Inflammatory macrophage treated with lipopolysaccharide for 1 hour (primary cell): ENCODE data around the gene CADPS2.

ENCODE experiments used
- DNase-seq, 2 donors: peaks; one replicate each; pipeline ENCODE4 v3.0.0-alpha.2; 2020 to 2022

Gene CADPS2

DNA sequence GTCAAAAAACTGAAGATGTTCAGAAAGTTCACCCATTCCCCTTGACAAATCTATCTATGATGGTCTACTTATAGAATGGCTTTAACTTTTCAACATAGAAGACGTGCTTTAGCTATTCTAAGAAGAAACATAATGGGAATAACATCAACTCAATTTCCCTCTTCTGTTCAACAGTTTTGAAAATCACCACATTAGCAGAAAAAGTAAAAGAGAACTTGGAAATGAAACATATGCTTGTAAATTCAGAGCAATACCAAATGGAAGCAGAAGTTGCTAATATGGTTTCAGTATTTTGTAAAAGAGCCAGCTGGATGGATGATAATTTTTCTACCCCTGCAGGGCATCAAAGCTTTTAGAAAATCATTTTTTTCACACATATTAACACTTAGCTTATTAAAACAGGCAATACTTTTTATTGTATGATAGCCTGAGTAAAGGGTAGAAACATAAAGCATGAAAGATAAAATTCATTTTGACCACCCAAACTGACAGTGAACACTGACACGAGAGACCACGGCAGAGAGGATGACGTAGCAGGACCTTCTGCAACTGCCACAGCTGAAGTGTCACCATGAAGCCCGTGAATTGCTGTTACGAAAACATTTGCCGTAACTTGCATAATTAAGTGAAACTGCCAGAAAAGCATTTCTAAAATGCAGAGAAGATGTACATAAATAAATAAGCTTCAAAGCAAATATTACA, 542.5 kb downstream of the CADPS2 start:
- no peak for DNase-seq

DNA sequence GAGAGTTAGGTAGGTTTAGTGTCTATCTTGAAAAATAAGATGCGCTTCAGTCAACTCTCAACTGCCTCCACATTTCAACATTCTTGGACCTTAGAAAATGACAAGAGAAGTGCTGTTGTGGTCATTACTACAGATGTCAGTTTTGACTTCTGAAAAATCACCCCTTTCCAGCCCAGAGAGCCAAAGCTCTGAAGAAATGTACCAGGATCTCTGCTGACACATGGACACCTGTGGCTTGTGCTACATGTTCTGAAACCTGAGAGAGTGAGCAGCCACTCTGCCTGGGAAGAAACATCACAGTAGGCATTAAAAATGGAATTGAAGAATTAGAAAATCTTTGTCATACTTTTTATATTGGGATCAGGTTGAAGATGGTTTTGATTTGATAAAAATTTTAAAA, 545.8 kb downstream of the CADPS2 start:
- no peak for DNase-seq

DNA sequence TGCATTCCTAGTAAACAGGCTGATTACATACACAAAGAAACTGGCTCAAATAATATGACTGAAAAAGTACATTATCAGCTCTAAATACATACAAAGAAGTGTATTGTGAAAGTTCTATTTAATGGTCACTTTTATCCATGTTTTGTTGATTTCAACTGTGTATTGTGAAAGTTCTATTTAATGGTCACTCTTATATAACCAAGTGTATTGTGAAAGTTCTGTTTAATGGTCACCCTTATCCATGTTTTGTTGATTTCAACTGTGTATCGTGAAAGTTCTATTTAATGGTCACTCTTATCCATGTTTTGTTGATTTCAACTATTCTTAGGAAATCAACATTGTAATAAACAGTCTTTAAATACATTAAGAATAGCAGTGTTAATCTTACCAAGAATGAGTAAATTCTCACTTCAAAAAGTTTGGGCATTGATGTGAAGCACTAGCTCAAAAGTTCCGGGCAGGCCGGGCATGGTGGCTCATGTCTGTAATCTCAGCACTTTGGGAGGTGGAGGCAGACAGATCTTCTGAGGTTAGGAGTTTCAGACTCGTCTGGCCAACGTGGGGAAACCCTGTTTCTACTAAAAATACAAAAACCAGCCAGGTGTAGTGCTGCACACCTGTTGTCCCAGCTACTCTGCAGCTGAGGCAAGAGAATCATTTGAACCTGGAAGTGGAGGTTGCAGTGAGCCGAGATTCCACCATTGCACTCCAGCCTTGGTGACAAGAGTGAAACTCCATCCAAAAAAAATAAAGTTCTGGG, 546.9 kb downstream of the CADPS2 start:
- DNase-seq, result no peak

DNA sequence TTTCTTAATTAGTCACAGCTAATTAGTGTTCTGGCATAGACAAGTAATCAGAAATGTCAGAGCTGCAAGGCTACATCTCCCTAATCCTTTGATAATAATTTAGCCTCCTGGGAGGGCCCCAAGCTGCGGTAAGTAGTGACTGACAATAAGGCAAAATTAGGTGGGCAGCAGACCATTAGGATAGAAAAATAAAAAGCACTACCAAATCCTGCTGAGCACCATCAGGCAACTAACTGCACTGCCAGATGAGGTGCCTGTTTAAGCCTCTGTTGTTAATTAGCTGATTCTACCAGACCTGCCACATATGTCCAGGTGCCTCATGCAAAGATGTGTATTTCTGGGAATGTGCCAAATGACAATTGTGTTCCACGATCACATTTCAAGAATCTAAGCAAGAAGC, 549.2 kb downstream of the CADPS2 start:
- no peak for DNase-seq

DNA sequence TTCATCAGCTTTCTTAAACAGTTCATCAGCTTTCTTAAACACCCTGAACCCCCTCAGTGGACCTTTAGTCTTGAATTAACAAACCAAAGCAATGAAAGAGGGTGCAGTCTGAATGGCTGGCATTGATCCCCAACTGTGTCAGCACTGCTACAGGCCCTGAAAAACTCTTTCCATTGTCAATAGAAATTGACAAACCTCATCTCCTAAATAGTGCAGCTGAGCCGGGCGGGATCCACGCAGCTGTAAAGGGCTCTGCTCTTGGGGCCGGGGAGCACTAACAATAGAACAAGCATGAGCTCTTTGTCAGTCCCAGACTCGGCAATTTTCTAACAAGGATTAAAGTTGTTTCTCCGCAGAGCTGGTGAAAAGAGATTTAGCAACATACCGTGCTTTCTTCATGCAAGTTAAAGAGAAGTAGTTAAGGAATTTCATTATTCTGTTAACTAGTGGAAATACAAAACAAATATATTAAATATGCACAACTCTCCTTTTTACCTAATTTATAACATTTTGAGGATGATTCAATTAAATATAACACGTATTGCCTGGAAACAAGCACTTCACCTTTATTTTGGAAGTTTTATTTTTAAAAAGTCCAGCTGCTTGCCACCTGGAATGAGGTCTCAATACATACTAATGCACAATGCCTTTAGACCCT, 557.0 kb downstream of the CADPS2 start:
- DNase-seq, result no peak

DNA sequence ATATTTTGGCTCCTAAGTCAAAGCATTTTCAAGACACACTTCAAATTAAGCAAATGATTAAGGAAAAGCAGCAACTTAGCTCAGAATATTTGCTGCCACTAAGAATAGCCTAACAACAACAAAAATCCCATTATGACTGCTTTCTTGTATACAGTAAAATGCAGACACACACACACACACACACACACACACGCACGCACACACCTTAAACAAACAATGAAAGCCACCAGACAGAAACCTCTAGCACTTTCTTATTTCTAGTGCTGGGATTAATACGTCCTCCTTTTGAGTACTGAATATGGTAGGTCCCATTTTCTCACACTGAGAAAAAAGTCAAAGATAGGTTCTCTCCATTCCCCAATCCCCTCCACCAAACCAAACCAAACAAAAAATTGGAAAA, 558.3 kb downstream of the CADPS2 start:
- DNase-seq, result no peak

DNA sequence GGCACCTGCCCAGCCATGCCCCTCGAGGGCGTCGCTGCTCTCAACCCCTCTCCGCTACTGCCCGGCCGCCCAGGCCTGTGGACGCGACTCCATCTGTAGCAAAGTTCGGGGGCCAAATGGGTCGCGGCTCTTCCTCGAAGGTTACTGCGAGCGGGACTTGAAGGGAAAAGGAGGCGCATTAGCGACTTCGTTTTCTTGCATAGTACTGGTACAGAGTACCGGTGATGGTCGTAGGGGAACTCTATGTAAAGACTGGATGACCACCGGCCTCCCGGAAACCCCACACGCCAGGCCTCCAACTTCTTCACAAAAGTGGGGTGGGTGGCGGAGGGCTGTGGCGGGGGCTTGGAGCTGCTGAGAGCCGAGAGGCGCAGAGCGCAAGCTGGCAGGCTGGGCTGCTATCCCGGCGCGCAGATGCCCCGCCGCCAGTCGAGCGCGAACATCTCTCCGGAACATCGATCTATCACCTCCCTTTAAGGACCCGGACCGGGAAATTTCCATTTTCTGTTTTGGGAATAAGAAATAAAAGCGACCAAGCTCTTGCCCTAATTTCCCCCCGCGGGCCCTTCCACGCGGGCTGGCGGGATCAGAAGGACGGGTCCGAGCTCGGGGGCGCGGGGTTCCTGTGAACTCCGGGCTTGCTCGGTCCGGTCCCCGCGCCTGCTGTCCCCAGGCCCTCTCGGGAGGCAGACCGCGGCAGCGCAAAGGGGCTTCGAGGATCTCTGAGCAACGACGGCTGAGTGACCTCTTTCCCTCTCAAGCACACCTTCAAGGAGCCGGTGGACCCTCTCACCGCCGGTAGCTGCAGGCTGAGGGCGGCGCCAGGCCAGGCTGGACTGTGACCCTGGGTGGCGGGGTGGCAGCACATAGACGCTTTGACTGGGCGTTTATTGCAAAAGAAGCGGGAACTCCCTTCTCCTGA, 569.5 kb downstream of the CADPS2 start:
- DNase-seq, result no peak

DNA sequence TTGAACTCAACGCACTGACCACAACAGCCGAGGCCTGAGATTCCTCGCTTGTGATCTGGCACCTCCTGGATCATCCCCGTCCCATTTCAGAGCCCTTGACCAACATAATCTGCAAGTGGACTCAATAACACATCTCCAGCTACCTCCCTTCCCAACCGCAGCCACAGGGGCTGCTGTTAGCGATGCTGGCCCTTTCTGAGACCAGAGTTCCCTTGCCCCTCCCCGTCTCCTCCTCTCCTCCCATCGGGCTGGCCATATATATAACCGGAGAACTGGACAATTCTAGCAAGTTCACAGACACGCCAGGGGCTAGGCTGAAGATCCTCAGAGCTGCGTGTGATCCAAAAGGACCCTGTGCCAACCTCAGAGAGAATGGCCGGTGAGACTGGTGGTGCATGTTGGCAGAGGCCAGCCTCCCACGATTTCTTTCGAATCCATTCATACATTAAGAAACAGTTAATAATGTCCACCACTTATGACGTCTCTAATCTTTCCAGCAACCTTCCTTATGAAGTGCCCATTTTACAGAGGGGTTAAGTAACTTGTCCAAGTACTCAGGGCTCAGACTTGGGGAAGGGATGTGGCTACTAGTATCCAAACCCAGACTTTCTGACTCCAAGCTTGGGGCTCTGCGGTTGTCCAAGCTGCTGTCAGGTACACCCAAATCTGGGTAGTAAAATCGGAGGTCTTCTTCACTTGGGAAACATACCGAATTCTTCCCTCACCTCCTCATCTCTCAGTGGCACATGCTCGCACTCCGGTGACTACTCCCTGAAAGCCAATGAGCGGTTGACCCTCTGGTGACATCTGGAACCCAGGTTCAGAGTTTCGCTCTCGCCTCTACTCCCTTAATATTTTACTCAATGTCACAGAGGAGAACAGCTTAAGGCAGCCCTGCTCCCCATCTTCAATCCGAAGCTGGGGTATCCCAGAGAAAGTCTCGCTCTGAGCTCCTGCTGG, 570.5 kb downstream of the CADPS2 start:
- DNase-seq, result no peak

DNA sequence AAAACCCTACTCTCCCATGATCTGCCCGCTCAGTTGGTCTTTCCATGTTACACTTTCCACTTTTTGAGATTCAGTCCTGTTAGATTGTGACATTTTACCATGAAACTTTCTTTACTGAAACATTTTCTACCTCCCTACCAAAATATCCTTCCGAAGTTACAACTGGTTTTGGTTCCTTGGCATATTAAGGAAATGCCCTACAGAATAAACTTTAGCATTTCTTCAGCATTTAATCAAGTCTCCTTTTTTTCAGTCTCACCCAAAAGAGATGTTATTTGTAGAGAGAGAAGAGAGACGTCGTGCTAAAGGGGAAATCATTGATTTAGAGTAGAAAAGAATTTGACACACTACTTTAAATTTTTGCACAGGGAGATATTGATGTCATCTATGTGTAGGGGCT, 572.0 kb downstream of the CADPS2 start:
- DNase-seq, result no peak

DNA sequence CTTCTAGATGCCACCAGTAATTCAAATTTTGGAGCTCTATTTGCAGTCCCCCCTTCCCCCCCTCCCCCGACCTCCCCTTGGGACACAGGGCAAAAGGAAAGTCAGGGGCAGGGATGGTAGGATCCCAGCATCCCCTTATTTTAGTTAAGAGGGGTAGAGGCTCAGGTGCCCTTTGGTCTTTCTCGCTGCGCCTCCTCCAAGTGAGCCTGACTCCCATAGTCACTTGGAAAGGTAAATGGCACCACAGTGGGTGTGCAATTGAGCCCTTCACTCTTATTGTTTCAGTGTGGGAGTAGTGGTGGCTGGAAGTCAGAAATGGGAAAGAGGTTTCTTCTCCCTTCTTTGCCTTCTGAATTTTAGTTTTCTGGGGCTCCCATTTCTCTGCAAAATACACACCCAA, 573.5 kb downstream of the CADPS2 start:
- DNase-seq, result no peak

DNA sequence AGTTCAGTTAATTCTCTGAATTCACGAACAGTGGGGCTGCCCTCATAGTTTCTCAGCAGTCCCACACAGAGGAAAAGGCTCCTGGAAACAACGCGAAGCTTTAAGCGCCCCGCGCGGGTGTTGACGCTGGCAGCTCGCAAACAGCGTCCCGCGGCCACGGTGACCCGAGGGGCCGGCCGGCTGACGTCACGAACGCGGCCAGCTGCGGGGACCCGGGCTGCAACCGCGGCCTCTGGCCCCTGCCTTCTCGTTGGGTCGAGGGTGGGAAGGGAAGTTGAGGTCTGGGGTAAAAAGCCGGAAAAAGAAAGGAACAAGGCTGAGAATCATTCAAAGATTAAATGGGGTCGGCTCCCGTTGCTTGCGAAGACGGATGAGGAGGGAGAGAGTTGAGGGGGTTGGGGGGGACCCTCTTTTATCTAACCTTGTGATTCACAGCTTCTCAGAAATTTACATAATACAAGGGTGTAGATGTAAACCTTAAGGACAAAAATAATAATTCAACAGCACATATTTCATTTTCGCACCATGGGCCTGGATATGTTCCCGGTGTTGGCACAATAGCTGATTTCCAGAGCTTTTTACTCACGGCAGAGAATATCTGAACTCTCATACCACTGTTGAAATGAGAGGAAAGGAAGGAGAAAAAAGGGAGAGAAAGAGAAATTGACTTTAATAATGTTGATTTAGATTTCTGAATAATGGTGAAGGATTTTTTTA, 574.4 kb downstream of the CADPS2 start:
- no peak for DNase-seq

DNA sequence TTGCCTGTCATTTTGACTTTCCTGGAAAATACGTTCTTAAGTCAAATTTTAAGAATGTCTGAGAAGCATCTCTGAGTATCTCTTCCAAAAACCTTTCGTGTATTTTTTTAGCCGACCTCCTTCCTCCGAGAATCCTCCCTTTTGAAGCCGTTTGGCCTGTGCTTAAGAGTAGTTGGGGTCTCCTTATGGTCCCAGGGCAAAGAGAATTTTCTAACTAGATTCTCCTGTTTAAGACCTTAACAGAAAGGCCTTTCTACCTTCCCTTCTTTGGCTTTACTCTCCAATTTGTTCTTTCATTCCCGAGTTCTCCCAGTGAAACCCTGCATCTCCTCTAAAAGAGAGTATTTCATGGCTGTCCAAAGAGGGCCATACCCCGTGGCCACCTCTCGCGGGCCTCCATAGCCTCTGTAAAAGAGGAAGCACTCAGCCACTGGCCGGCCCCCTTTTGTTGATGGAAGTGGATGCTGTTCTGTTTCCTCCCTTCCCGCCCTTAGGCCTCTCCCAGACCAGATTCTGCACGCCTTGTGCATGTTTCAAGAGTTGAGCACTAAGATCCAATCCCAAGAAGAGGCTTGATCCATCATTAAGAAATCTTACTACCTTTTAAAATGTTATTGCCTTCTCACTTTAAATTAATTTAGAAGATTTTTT, 575.1 kb downstream of the CADPS2 start:
- DNase-seq, result no peak

DNA sequence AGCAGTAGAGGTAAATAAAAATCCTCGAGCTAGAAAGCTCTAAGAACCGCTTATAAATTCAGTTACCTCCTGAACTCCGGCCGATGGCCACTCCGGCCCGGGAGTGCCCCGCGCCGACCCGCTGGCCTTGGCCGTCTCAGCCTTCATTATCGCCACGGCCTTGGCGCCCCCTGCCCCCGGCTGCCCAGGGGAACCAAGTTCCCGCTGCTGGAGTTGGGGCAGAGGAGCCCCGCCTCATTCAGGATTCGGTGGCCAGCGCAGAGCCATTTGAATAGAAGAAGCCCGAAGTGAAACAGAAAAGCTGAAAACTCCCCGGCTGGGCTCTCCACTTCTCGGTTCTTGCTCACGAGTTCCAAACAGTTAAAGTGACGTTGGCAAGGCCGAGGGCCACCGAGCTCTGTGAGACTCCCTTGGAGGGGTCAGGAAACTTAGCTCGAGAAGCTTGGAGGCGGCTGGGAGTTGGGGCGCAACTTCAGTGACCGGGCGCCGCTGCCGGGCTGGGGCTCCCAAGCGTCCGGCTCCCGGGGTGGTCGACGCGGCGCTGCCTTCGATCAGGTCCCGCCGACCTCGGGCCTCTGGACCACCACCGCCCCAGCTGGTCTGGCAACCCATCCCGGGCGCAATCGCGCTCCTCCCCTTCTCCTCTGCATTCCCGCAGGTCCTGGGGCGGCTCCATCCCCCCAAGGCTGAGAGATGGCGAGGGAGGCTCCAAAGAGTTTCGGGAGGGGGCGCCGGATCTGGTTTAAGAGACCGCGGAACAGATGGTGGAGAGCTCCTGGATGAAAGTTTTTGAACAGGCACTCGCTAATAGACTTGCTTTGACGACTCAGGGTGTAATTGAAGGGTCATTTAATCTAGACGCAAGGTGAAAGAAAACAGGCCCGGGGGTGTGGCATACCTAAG, 575.9 kb downstream of the CADPS2 start:
- DNase-seq, result no peak

DNA sequence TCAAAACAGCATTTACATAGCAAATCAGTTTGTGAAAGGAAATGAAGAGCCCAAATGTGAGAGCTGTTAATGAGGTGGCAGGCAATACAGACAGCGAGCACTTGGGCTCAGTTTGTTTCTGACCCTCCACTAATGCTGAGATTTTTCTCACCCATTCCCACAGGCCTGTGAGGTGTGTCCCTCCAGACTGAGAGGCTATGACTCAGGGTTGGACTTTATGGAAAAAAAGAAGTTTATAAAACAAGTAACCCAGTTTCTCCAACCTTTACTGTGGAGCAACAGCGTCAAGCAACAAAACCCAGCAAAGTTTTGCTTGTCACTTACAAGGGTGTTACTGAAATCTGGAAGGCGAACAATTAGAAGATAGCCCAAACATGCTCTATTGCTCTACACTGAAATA, 576.8 kb downstream of the CADPS2 start:
- DNase-seq, result no peak

DNA sequence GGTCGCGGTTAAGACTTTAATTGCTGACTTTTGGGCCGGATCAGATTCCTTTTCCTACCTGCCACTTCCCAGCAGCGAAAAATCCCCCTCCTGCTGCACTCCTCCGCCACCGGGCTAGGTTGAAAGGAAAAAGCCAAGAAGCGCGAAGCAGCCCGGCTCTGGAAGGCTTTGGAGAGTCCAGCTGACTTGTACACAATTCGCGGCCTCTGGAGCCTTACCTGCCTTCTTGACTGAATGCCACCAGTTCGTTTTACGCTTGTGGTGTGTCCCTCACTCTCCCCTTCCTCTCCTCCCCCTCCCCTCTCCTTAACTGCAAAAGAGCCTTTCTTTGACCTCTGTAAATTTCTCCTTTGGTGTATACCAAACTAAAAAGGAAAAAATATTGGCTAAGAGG, 579.0 kb downstream of the CADPS2 start:
- DNase-seq, result no peak

DNA sequence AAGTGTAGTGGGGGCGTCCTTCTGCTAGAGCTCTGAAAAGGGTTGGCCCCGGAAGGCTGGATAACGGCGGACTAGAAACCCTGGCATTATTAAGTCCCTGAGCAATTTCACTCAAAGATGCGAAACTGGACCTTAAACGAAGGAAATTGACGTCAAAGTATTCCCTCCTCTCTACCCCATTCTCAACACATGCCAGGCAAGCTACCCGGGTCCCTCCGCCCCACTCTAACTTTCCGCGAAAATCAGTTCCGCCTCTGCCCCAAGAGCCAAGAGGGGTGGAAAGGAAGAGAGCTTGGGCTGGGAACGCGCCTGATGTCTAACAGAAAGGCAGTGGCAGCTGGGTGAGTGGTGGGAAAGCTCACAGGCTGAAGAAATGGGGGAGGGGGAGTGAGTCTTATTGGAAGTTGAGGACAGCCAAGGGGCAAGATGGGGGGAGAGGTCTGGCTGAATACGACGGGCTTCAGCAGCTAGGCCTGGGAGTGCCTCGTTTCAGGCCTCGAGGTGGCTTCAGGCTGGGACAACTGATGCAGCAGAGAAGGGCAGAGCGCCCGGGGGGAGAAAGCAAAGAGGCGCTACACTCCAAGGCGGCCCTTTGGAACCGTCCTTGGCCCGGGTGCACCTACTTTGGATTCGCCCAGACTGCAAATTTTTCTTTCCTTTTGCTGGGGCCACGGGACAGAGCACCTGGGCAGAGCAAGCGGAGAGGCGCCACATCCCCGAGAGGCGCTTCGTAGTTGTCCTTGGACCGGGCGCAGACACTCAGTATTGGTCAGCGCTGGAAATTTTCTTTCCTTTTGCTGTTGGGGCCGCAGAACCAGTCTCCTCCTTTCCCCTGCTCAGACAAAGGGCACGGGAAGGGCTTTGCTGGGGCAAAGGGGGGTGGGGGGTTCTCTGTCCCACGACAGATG, 579.7 kb downstream of the CADPS2 start:
- DNase-seq, result no peak

DNA sequence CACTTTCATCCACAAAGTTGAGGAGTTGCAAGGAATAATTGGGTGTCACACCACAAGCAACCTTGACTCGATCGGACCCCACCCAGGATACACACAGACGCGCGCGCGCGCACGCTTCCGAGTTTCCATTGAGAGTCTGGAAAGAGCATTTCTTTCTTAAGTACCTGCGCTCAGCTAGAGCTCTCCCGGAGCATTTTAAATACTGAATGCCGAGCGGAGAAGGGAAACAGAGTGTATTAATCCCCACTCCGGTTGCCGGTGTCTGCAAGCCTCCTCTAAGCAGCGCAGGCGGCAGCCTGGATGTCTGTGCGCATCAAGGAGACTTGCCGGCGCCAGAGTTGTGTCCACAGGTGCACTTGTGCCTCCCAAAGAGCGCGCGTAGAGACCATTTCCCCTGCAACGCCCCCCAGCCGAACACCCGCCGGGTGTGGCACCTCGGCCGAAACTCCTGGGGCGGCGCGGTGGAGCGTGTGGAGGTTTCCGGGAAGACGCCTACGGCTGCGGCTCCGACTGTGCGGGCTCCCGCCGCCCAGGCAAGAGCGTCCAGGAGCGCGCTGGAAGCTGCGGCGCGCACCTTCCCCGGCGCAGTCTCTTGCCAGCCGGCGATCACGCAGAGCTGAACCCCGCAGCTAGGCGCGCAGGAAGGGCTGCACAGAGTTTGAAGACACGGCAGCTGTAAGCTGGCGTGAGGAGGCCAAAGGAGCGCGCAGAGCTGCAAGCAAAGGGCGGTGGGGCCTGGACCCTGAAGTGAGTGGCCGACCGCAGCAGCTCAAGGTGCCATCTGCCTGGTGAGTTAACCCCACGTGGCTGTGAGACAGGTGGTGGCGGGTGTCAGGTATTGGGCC, 580.6 kb downstream of the CADPS2 start:
- DNase-seq, result no peak
